ENCODE results near the gene TM4SF20.
"Not testable (repeated sequence)": the region's sequence is repeated elsewhere in the genome, so short reads cannot be mapped to it uniquely, and the experiment has no call there.

The TM4SF20 gene

DNA sequence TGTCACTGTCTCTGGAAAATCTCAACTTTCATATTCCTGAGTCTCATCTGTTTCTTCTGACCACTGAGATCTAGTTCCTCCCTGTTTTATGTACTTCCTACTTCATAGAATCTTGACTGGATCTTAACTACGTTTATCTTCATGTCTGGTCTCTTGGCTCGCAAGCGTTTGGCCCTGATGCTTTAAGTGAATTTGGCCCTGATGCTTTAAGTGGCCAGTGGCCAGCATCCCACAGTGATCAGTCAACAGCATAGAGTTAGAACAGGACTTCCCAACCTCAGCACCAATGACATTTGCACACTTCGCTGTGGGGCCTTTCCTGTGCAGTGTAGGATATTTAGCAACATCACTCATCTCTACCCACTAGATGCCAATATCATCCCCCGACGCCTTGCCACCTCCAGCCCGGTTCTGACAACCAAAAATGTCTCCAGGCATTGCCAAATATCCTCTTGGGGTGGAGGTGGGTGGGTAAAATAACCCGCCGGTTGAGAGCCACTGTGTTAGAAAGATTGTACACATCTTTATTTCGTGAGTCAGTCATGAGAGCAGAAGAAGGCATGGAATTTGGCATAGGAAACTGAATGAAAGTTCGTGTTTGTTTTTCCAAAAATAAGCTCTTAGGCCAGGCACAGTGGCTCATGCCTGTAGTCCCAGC is 12.2 kb downstream of the TM4SF20 start:
- DNase-seq, result no peak

DNA sequence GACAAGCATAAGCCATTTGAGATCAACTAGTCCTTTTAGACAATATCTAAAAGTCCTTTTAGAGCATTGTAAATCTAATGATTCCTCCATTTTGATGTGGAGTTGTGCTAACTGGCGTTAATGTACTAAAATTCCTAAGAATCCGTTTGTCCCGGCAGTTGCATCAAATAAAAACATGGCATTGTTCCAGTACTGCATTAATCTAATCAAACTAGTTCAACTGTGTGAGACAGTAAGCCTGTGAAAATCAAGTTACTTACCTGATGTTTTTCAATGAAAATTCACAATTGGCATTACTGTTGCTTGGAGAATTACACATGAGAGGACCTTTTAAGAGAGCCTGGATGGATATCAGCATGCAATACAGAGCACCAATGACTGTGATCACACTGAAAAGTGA is 13.3 kb downstream of the TM4SF20 start:
- no peak for DNase-seq

DNA sequence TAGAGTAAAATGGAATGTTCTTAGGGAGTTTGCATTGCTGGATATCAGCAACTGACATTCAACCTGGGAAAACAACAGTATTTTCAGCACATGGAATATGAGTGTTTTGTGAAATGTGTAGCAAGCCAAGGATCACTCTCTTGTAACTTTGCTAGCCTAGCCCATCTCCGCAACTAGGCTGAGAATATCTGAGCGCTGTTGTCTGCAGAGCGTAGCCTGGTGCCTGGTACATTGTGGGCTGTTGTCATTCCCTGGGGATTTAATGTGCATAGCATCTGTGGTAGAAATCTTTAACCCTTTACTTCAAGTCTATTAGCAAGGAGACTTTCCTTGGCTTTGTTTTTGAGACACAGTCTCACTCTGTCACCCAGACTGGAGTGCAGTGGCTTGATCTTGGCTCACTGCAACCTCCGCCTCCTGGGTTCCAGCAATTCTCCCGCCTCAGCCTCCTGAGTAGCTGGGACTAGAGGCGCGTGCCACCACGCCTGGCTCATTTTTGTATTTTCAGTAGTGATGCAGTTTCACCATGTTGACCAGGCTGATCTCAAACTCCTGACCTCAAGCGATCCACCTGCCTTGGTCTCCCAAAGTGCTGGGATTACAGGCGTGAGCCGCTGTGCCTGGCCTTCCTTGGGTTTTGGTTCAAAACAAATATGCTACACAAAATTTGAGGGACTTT is 14.4 kb downstream of the TM4SF20 start:
- DNase-seq, result not testable (repeated sequence)

DNA sequence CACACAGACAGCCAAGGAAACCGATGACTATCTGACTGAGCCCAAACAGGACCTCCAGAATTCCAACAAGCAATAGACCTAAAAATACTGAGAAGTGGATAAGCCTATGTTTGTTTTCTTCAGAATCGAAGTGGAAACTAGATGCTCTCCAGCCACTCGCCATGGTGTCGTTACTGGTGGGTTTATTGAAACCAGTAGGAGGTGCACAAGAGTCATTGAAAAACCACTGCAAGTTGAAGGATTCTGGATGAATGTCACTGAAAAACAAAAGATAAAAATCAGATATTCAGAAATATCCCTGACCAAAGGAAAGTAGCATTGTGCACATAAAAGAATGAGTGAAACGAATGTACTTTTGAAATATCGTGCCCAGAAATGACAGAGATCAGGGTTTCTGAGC is 15.3 kb downstream of the TM4SF20 start:
- no peak for DNase-seq

DNA sequence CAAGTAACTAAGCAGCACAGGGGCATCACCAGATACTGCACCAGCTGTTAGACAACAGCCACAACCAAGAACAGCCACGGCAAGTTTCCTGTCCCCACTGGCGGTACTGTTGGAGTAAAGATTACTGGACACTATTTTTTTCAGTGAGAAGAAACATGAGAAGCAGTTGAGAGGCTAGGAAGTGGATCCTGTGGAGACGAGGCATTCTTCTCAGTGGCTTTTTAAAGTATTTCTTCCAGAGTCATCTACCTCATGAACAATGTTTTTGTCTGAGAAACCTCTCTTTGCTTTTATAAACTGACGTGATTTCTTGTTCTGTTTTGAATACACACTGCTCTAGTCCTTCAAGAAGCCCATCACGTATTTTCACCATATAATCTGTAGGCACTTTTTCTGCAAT is 18.8 kb downstream of the TM4SF20 start:
- DNase-seq, result no peak

DNA sequence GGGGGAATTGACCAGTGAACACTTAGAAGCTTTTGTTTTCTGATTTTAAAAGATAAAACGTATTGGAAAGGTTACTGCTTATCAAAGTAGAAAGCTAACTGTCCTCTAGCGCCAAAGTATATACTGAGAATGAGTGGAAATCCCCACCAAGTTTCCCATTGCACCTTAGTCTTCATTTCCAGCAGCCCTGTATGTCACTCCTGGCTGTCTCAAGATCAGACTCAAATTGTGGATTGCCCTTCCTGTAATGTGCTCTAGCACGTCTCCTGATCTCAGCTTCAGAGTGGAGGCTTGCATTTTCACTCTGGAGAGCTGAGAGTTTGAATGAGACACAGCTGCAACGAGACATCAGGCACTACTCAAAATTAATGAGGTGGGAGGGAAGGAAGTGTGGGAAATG is 27.5 kb downstream of the TM4SF20 start:
- DNase-seq, result no peak

DNA sequence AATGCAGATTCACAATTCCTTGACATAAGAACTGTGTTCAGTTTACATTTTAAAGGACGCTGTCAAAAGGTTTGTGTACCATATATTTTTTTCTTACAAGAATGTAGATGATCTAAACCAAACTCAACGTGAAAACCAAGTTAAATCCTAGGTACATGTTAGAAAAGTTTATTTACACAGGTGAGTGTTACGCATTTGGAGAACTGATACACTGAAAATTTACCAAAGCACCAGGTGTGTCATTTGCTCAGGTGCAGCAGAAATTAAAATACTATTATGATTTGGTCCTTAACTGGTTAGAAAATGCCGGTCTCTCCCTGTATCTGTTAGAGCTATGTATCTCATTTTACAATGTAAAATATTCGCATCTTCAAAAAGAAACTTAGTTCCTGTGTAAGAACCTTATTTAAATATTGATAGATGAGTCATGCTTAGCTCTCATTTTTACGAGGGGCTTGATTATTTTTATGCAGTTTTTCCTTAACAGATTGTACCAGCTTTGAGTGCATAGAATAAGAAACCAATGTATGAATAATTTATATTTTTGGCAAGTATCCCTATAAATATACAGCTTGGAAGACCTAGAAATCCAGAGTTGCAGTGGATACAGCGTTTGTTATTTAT is 29.0 kb downstream of the TM4SF20 start:
- DNase-seq, result no peak

DNA sequence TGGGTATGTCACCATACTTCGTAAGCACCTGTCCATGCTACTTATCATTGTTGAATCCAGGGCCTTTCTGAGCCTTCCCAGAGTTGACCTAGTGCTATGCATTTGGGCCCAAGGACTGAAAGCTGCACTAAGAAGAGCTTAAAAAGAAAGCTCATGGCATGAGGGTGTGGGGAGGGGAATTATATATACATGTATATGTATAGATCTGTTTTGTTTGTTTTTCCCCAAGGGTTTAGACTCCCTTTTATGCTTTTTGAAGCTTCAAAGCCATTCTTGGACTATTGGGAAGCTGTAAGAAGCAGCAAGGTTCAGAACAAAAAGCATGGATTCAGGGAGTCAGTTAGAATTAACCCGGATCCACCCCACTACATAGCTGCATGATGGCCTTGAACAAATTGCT is 30.8 kb downstream of the TM4SF20 start:
- no peak for DNase-seq

DNA sequence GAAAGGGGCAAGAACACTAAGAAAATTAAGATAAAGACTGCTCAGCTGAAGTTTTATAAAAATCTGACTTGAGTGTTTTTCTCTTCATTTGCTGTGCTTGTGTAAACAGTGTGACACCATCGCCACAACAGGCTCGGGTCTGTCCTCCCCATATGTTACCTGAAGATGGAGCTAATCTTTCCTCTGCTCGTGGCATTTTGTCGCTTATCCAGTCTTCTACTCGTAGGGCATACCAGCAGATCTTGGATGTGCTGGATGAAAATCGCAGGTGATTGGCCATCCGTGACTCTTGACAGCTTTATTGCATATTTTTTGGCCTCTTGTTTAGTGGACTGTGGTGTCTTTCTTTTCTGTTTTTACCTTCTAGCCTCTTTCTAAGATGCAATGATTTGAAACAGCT is 32.0 kb downstream of the TM4SF20 start:
- no peak for DNase-seq

DNA sequence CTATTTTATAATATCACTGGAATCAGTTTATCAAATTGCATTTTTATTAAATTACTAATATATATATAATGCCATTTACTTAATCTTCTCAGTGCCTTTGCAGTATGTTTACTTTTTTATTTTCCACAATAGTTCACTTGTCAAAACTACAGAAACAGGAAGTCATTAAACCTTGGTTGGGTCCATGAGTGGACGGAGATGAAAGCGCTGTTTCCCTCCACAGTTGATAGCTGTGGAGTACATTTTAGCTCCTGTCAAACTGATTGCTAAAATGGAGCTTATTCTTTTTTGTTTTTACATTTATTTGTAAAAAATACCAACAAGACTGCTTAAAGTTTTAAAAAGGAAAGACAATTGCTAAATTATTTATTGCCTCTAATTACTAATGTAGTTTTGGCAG is 34.9 kb downstream of the TM4SF20 start:
- no peak for DNase-seq

DNA sequence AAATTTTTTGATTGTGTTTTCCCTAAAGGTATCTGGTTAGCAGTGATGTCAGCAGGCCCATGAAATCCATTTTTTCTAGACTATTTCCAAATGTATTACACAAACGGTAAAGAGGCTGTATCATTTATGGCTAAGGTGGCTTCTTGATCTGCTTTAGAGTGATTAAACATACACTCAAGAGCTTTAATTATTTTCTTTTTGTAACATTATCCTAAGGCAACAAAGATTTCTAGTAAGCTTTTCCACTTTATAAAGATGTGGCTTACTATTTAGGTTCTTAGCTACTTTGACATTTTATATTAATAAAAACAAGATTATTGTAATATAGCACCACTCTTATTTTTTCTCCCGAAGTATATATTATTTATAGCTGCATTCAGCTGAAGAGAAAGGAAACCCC is 37.6 kb downstream of the TM4SF20 start:
- DNase-seq, result no peak

DNA sequence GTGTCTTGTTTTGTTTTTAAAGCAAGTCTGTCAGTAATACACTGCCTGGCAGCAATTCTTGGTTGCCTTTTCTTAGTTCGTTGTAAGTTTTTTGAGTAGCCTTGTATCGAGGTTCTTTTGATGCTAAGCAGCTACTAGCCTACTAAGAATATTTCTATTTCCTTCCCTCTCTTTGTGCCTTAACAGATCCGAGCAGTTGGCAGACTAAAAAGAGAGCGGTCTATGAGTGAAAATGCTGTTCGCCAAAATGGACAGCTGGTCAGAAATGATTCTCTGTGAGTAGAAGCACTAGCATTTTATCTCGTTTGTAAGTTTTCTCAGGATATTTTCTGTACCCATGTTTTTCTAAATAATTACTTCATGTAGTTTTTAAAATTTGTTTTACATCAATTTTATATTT is 39.0 kb downstream of the TM4SF20 start:
- no peak for DNase-seq

DNA sequence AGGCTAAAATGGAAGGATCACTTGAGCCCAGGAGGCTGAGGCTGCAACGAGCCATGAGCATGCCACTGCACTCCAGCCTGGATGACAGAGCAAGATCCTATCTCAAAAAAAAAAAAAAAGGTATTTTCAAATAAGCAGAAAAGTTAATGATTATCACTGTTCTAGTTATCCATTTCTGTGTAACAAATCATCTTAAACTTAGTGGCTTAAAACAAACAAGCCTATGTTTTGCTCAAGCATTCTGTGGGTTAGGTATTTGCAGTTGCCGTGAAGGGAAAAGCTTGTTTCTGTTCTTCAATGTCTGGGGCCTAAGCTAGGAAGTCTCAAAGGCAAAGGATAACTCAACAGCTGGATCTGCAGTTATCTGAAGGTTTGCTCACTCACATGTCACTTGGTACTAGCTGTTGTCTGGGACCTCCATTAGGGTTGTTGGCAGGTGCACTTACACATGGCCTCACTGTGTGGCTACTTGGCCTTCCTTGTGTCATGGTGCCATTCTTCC is 40.0 kb downstream of the TM4SF20 start:
- DNase-seq, result no peak

DNA sequence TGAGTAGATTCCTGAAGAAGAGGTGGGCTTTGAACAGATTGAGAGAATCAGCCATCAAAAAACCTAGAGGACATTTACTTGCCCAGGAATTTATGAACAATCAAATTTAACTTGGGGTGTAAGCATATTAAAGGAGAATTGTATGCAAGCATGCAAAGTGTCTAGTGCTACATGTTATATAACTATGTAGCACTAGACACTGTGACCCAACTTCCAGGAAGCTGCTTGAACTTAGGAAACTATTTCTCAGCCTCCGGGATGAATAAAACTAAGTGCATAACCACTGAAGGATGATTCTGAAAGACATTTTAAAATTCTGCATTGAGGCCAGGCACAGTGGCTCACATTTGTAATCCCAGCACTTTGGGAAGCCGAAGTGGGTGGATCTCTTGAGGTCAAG is 41.7 kb downstream of the TM4SF20 start:
- no peak for DNase-seq

DNA sequence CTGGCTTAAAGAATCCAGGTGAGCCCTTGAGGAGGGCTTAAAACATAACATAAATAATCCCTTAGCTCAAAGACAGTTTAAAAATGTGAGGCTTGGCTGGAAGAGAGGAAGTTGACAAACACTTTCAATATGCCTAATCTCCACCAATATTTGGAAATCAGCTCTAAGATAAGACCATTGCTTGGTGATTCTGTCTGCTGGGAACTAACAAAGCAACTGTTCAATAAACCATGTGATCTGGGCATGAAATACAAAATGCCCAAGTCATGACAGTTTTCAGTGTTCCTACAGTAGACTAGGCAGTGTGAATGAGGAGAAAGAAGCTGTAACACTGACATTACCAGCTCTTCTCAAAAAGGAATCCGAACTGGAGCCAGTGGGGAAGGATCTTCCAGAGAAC is 43.4 kb downstream of the TM4SF20 start:
- no peak for DNase-seq

DNA sequence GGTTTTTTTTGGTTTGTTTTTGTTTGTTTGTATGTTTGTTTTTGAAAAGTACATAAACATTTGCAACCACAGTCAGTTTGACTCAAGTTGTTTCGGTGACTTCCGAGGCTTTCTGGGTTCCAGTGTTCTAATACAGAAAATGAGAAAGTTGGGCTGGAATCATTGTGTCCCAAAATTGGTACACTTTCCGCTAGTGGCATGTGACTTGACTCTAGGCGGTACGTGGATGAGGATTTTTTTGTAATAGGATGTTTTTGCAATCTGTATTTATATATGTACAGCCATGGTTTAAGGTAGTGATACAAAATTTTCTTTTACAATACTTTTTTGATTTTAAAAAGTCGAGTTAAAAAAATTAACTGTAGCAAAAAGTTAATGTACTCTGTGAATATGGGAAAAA is 52.3 kb downstream of the TM4SF20 start:
- no peak for DNase-seq

DNA sequence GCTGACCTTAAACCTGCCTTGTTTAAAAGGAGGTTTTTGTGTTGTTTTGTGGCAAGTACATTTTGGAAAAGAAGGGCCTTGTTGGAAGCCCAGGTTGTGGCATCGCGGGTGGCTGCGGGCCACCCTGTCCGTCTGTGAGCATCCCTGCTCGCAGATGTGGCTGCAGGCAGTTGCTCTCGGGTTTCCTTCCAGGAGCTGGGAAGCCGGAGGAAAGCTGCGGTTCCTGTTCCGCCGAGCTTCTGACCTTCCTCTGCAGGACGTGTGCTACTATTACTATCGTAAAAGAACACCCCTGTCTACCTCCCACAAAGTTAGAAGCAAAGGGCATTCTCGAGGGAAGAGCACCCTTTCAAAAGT is 53.3 kb downstream of the TM4SF20 start:
- DNase-seq, result no peak

DNA sequence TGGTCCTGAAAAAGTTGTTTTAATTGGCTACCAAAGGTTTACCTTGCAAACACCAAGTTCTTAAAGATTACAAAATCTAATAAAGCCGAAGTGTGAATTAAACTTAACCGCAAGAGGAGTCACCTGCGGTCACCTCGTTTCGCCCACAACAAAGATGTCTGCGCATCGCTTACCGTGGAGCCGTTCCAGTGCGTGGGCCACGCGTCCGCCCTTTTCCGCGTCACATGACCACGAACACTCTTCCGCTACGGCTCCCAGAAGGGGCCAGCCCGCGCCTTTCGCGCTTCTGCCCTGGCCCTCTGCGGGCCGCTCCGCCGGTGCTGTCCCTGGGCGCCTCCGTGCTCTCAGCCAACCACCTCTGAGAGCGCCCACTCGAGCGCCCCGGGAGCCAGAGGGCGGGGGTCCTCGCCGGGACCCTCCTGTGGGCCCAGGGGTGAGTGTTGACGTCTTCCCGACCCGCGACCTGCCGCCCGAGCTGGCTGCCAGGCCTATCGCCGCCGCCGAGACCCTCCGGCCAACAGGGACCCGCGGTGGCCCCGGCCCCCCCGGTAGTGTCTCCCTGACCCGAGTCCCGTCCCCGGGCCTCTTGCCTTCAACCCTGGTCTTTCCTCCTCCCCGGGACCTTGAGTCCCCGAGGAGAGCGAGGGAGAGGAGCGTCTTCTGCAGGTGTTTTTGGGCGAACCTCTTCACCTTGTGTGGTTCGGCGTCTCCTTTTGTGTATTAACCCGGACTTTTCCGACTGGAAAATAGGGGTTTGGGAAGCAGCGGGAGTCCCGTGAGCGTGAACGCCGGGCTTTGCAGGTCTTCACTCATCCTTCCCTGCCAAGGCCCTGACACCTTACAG is 53.9 kb downstream of the TM4SF20 start, which contains the start of gene MFF:
Gene MFF, plus strand, starts transcription at position 257 of the 844 bp plus-strand sequence. CDS start 5,415 bp downstream, outside the sequence.
- DNase-seq, result peak; percentile 79

DNA sequence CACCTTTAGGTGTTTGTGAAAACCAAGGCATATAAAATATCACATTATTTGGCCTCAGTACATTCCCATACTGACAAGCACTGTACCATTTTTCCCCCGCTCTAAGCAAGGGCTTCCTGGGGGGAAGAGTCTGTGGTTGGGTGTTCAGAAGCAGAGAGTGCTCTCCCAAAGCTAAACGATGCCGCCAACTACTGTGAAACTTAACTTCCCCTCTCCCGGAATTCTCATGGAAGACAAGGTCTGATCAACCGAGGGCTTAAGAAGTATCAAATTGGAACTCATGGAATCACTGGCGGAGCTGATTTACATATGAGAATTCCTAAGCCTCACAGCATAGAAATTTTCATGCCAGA is 54.5 kb downstream of the TM4SF20 start:
- DNase-seq, result no peak

DNA sequence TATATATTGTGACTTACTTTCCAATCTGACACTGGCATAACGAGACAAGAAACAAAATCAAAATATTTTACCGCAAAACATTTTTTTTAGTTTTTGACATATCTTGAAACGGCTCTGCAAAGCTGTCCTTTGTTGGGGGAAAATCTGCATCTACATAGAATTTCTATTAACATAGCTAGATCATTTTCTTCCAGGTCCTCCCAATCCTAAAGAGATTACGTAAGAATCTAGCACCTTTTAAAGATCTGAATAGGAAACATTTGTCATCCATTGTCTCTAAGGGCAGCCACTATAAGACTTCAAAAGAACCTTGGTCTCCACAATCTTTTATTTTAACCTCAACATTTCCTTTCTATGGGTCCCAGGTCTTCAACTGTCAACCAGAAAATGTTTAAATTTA is 55.3 kb downstream of the TM4SF20 start:
- no peak for DNase-seq

DNA sequence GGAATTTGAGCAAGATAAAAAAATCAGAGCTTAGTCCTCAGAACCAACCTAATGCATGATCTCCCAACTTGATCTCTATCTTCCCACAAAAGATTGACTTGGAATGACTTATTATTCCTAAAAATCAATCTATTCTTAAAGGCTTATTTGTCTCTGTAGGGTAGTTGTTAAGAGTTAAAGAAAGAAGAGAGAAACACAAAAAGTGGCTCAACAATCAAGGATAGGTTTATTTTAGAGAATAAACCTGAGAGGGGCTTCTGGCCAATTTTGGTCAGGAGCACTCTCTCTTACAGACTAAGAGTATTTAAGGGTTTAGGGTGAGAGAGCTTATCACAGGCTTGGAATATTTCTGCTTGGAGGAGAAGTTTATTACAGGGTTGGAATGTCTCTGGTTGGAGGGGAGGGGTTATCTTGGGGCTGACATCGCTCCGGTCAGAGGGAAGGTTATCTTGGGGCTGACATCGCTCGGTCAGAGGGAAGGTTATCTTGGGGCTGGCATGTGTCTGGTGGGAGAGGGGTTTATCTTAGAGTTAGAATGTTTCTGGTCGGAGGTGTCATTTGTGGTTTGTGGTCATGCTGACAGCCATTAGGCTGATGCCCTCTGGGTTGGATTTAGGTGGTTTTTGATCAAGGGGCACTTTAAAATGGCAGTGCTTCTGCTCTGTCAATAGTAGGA is 56.4 kb downstream of the TM4SF20 start:
- DNase-seq, result no peak

DNA sequence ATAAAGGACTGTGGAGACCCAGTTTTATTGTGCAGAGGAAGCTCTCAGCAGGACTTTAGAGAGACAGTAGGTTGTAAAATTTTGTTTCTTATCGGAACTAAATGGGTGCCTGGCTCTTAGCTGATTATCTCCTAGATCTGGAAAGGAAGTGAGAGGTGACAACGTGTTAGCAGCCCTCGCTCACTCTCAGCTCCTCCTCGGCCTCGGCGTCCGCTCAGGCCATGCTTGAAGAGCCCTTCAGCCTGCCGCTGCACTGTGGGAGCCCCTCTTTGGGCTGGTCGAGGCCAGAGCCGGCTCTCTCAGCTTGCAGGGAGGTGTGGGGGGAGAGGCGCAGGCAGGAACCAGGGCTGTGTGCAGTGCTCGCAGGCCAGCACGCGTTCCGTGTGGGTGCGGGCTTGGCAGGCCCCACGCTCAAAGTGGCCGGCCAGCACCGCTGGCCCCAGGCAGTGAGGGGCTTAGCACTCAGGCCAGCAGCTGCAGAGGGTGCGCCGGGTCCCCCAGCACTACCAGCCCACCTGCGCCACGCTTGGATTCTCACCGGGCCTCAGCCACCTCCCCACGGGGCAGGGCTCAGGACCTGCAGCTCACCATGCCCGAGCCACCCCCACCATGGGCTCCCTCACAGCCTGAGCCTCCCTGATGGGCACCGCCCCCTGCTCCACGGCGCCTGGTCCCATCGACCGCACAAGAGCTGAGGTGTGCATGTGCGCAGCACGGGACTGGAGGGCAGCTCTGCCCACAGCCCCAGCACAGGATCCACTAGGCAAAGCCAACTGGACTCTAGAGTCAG is 58.6 kb downstream of the TM4SF20 start:
- no peak for DNase-seq

Data from KG1 (cell line).